ENCODE data around the gene BABAM1. TPM values are rescaled to one million over a fixed set of nuclear protein-coding genes. Genes with fewer than 3 reads are reported as not detected.

BABAM1 gene
- total and polyA plus RNA-seq, 9 of the 15 experiments (the other 6 are each of a cell fraction or from before 2014, with no cell fraction given), result 14.7 to 160 (median 113) TPM

DNA sequence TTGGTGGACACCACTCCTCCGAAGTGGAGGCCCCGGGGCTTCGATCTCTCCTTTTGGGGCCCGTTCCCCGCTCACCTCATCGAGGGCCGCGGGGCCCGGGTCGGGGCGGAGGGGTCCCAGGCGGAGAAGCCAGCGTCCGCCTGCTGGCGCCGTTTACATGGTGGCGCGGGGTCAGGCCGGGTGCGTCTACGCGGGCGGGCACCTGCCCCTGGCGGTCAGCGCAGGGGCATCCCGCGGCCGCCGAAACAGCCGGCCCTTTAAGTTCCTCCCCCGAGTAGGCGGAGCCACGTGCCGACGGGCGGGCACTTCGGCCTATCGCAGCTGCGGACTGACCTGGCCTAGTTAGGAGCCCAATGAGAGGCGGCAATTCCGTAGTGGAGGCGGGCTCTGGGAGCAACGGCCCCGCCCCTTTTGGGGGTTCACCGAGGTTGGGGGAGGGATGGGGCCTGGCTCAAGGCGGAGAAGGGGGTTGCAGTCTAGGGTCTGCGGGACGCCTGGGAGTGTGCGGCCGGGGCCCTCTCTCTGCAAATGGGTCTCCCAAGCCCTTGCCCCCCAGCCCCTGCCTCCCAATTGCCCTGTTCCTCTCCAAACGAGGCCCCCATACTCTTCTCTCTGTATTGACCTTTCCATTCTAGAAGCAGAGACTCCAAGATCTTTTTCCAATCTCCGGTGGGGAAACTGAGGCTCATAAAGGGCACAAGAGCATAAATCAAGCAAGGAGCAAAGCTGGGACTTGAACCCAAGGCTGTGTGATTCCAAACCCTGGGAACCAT is 36.1 kb downstream of the BABAM1 start, which contains the start of gene ABHD8 (continued):
- TF ChIP-seq, protein P1, sequence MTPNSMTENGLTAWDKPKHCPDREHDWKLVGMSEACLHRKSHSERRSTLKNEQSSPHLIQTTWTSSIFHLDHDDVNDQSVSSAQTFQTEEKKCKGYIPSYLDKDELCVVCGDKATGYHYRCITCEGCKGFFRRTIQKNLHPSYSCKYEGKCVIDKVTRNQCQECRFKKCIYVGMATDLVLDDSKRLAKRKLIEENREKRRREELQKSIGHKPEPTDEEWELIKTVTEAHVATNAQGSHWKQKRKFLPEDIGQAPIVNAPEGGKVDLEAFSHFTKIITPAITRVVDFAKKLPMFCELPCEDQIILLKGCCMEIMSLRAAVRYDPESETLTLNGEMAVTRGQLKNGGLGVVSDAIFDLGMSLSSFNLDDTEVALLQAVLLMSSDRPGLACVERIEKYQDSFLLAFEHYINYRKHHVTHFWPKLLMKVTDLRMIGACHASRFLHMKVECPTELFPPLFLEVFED (CRISPR knock-in tag; conservative IDR thresholded peaks at IDR 0.05), result no peak
- TF ChIP-seq NCOR1 (IDR thresholded peaks at IDR 0.05) (0 out of 2 replicates have a peak, but pooled peaks have one; percentile 15), FOXK2 (conservative IDR thresholded peaks at IDR 0.05 in 1 of 2, IDR thresholded peaks at IDR 0.05 in 1 of 2; ENCODE audit: low read depth in 2 of 2) (peak; percentile 90 to 91), TOE1 (IDR thresholded peaks at IDR 0.05; ENCODE audit: borderline replicate concordance) (peak; percentile 87), TOE1 (CRISPR knock-in tag; IDR thresholded peaks at IDR 0.05; ENCODE audit: borderline replicate concordance, low read depth) (no peak), MTA3 (IDR thresholded peaks at IDR 0.05; ENCODE audit: borderline replicate concordance) (peak; percentile 86), IFI16 (CRISPR knock-in tag; IDR thresholded peaks at IDR 0.05) (no peak), HDAC1 (IDR thresholded peaks at IDR 0.05) (peak in 1 of 2 experiments; percentile 54; a peak in 1 of 4 replicates), ATF1 (CRISPR knock-in tag; IDR thresholded peaks at IDR 0.05) (peak; percentile 26; the same call in 1 of the 2 replicates), ATF1 (tag; IDR thresholded peaks at IDR 0.05) (peak; percentile 82), PHF20 (IDR thresholded peaks at IDR 0.05; ENCODE audit: partially characterized antibody) (peak; percentile 37), ZNF764 (CRISPR knock-in tag; IDR thresholded peaks at IDR 0.05; ENCODE audit: low read depth) (no peak), RBM25 (IDR thresholded peaks at IDR 0.05; ENCODE audit: low read depth, low read length, severe bottlenecking) (peak; percentile 96), ZSCAN32 (CRISPR knock-in tag; IDR thresholded peaks at IDR 0.05) (no peak), ZNF197 (CRISPR knock-in tag; IDR thresholded peaks at IDR 0.05; ENCODE audit: low read depth) (no peak), NR3C1 (CRISPR knock-in tag; IDR thresholded peaks at IDR 0.05) (no peak), XRCC3 (IDR thresholded peaks at IDR 0.05) (no peak), ZKSCAN8 (CRISPR knock-in tag; IDR thresholded peaks at IDR 0.05) (no peak), CC2D1A (IDR thresholded peaks at IDR 0.05) (no peak), RBM22 (IDR thresholded peaks at IDR 0.05; ENCODE audit: low read depth, low read length, poor library complexity, severe bottlenecking) (peak; percentile 60)
- TF ChIP-seq, protein P2, sequence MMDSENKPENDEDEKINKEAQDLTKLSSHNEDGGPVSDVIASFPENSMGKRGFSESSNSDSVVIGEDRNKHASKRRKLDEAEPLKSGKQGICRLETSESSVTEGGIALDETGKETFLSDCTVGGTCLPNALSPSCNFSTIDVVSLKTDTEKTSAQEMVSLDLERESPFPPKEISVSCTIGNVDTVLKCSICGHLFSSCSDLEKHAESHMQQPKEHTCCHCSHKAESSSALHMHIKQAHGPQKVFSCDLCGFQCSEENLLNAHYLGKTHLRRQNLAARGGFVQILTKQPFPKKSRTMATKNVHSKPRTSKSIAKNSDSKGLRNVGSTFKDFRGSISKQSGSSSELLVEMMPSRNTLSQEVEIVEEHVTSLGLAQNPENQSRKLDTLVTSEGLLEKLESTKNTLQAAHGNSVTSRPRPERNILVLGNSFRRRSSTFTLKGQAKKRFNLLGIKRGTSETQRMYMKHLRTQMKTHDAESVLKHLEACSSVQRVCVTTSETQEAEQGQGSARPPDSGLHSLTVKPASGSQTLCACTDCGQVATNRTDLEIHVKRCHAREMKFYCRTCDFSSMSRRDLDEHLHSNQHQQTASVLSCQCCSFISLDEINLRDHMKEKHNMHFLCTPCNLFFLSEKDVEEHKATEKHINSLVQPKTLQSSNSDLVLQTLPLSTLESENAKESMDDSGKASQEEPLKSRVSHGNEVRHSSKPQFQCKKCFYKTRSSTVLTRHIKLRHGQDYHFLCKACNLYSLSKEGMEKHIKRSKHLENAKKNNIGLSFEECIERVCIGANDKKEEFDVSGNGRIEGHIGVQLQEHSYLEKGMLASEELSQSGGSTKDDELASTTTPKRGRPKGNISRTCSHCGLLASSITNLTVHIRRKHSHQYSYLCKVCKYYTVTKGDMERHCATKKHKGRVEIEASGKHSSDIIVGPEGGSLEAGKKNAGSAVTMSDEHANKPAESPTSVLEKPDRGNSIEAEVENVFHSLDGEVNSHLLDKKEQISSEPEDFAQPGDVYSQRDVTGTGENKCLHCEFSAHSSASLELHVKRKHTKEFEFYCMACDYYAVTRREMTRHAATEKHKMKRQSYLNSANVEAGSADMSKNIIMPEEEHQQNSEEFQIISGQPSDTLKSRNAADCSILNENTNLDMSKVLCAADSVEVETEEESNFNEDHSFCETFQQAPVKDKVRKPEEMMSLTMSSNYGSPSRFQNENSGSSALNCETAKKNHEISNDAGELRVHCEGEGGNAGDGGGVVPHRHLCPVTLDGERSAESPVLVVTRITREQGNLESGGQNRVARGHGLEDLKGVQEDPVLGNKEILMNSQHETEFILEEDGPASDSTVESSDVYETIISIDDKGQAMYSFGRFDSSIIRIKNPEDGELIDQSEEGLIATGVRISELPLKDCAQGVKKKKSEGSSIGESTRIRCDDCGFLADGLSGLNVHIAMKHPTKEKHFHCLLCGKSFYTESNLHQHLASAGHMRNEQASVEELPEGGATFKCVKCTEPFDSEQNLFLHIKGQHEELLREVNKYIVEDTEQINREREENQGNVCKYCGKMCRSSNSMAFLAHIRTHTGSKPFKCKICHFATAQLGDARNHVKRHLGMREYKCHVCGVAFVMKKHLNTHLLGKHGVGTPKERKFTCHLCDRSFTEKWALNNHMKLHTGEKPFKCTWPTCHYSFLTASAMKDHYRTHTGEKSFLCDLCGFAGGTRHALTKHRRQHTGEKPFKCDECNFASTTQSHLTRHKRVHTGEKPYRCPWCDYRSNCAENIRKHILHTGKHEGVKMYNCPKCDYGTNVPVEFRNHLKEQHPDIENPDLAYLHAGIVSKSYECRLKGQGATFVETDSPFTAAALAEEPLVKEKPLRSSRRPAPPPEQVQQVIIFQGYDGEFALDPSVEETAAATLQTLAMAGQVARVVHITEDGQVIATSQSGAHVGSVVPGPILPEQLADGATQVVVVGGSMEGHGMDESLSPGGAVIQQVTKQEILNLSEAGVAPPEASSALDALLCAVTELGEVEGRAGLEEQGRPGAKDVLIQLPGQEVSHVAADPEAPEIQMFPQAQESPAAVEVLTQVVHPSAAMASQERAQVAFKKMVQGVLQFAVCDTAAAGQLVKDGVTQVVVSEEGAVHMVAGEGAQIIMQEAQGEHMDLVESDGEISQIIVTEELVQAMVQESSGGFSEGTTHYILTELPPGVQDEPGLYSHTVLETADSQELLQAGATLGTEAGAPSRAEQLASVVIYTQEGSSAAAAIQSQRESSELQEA (IDR thresholded peaks at IDR 0.05; ENCODE audit: low read depth), result no peak

Data from K562 (cell line).